SK-N-SH (cell line): ENCODE measurements around the gene EEF2K.

ENCODE experiments used
- EP300 ChIP-seq, 2 experiments: IDR thresholded peaks; 2 replicates each; pipeline versions ENCODE4 v1.4.0 to v1.6.1; 2012; ENCODE audit warnings: borderline replicate concordance in 1 of 2, low read depth in 1 of 2, low read length in 1 of 2
- EZH2phosphoT487 ChIP-seq: fragments of 200-600 bp; sonication (generic); IDR thresholded peaks from 2 replicates; pipeline ENCODE4 v1.6.1; 2017; ENCODE audit warnings: low read depth, mixed run types, mild to moderate bottlenecking, antibody characterized with exemption, moderate library complexity, borderline replicate concordance
- FOXM1 ChIP-seq: IDR thresholded peaks from 2 replicates; pipeline ENCODE4 v1.4.0; 2012; ENCODE audit warnings: low read depth, mild to moderate bottlenecking
- MXI1 ChIP-seq: IDR thresholded peaks from 2 replicates; pipeline ENCODE4 v1.6.1; 2012; ENCODE audit warnings: mild to moderate bottlenecking, low read depth, low read length, improper control_type of control experiment
- PBX3 ChIP-seq: IDR thresholded peaks from 2 replicates; pipeline ENCODE4; 2012
- POLR2AphosphoS5 ChIP-seq: IDR thresholded peaks from 2 replicates; pipeline ENCODE4 v1.6.1; 2012; ENCODE audit warnings: low read depth, low read length
- RAD21 ChIP-seq: IDR thresholded peaks from 2 replicates; pipeline ENCODE4 v1.6.1; 2012; ENCODE audit warnings: mild to moderate bottlenecking, low read length
- TF ChIP-seq, protein P1 (sequence below): fragments of 200-600 bp; sonication (generic); IDR thresholded peaks from 2 replicates; pipeline ENCODE4 v1.6.1; 2017; ENCODE audit warnings: antibody characterized with exemption, mild to moderate bottlenecking, moderate library complexity
- TF ChIP-seq, protein P2 (sequence below): fragments of 150-350 bp; IDR thresholded peaks from 2 replicates; pipeline ENCODE4 v1.6.1; 2016; ENCODE audit warnings: mild to moderate bottlenecking, low read depth, low read length

DNA sequence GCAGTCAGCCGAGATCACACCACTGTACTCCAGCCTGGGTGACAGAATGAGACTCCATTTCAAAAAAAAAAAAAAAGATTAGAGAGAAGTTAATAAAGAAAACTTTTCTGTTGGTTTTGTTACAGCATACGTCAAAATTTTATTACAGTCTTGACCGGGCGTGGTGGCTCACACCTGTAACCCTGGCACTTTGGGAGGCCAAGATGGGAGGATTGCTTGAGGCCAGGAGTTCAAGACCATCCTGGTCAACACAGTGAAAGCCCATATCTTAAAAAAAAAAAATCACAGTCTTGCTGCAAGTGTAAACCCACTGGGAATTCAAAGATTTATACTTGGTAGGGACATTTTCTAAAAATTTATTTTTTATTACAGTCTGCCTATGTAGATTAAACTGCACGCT, 84.9 kb downstream of the EEF2K start:
- TF ChIP-seq, protein P1, sequence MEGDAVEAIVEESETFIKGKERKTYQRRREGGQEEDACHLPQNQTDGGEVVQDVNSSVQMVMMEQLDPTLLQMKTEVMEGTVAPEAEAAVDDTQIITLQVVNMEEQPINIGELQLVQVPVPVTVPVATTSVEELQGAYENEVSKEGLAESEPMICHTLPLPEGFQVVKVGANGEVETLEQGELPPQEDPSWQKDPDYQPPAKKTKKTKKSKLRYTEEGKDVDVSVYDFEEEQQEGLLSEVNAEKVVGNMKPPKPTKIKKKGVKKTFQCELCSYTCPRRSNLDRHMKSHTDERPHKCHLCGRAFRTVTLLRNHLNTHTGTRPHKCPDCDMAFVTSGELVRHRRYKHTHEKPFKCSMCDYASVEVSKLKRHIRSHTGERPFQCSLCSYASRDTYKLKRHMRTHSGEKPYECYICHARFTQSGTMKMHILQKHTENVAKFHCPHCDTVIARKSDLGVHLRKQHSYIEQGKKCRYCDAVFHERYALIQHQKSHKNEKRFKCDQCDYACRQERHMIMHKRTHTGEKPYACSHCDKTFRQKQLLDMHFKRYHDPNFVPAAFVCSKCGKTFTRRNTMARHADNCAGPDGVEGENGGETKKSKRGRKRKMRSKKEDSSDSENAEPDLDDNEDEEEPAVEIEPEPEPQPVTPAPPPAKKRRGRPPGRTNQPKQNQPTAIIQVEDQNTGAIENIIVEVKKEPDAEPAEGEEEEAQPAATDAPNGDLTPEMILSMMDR, result no peak
- TF ChIP-seq PBX3 (no peak), POLR2AphosphoS5 (no peak), RAD21 (no peak), MXI1 (no peak), EZH2phosphoT487 (no peak), EP300 (IDR thresholded peaks at IDR 0.05; ENCODE audit: borderline replicate concordance in 1 of 2, low read depth in 1 of 2, low read length in 1 of 2) (no peak), FOXM1 (no peak)
- TF ChIP-seq, protein P2, sequence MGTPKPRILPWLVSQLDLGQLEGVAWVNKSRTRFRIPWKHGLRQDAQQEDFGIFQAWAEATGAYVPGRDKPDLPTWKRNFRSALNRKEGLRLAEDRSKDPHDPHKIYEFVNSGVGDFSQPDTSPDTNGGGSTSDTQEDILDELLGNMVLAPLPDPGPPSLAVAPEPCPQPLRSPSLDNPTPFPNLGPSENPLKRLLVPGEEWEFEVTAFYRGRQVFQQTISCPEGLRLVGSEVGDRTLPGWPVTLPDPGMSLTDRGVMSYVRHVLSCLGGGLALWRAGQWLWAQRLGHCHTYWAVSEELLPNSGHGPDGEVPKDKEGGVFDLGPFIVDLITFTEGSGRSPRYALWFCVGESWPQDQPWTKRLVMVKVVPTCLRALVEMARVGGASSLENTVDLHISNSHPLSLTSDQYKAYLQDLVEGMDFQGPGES, result no peak
